Stimulated activated CD8-positive, alpha-beta memory T cell treated with anti-CD3 and anti-CD28 coated beads, Interleukin-12 subunit alpha, Interleukin-12 subunit beta, amount 100 ng/mL, for 24 hours (primary cell): ENCODE measurements around the gene ALG14.
"Not testable (repeated sequence)": the region's sequence is repeated elsewhere in the genome, so short reads cannot be mapped to it uniquely, and the experiment has no call there.

Experiments
- DNase-seq: peaks from one replicate; pipeline ENCODE4 v3.0.0-alpha.2; 2020; ENCODE audit errors: extremely low read depth

ALG14 gene

DNA sequence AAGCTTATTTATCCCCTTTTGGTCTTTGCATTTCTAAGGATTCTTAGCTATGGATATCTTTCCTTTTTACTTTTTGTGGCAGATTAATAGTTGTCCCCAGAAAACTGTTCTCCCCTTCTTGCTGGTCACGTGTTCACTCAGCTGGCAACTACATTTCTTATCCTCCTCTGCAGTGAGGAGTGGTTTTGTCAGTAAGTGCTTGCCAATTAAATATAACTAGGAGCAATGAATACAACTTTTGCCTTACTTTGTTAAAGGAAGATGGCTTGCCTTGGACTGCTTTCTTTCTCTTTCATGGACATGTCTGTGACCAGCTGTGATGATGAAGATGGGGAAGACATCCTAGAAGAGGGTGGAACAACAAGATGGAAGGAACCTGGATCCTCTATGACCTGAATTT, 15.6 kb upstream of the ALG14 start:
- DNase-seq, result no peak

DNA sequence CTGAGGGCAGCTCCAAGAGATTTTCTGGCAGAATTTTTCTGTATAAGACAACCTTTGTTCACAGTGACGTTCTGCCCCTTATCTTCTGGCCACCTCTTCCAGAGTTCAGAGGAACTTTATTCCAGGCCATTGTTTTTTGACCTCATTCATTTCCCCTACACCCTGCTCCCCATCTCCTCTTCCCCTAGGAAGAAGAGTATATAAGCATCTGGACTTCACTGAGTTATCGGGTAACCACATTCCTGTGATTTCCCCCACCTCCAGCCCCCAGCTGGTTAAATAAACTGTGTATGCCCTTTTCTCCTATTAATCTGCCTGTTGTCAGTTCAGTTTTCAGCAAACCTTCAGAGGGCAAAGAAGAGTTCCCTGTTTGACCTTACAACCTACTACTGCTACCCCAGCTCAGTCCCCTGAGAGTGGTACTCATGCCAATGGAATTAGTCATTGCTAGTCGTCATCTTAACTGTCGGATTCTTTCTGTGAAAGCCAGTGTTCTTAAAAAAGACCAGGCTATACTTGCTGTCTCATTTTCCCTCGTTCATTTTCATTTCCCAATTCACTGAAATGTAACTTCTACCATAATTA, 14.3 kb upstream of the ALG14 start:
- no peak for DNase-seq

DNA sequence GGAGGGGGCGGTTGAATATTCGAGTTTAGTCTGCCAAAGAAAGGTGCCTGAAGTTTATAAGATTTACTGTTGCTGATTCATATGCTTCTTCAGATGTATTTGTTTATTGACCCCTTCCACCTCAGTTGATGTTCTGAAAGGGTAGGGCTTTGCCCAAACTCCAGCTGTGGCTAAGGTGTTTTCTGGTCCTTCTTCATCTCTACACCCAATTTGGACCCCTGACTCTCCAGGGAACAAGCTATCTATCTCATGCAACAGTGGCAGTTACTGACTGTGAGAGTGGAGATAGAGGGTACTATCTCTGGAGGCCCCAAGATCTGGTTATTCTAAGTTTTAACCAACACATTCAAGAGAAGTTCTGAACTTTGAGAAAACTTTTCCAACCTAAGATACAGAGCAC, 12.6 kb upstream of the ALG14 start:
- no peak for DNase-seq

DNA sequence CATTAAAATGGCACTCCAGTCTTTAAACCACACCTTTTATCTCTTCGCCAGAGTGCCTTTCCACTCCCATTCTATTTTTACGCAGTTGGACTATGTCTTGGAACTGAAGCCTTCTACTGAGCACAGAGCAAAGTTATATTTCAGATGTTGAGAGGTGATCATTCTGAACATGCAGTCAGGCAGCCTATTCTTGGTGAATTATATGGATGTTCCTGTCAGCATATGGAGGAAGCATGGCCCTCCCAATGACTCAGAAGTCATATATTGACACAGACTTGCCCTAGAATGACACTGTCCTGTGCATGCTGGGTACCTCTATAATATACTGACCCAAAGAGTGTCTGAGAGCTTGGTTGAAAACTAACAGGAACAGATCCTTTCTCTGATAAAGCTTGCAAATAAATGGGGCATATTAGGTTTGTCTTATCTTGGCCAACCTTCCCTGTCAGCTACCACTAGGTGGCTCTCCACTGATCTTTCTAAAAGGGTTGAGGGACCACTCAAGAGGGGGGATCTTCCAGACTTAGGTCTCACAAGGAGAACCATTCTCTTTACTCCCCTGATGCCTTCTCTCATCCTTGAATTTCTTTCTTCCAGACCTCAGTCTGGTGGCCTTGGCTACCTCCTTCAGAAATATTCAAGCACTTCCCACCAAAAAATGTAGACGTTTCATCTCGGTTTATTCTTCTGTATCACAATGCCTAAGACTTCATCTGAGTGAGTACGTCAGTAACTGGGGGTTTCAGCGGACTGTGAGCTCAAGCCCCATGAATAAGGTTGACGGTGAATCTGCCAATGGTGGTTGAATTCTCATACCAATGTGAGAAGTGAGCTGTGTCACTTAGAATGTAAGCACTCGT, 11.8 kb upstream of the ALG14 start:
- DNase-seq, result no peak

DNA sequence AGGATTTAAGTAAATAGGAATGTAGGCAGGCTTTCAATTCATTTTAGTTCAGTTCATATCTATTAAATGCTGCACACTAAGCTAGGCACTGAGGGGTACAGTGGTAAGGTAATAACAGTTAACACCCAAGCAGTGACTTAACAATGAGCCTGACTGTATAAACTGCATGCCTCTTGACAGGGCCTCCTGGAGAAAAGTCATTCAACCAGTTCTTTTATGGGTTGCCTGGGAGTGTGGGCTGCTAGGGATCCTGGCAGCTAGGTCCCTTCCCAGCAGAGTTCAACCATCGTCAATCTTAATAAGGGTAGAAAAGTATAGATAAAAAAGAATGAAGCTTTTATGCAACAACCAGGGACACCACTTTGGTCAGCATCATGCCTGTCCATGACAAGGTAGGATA, 8.1 kb upstream of the ALG14 start:
- no peak for DNase-seq

DNA sequence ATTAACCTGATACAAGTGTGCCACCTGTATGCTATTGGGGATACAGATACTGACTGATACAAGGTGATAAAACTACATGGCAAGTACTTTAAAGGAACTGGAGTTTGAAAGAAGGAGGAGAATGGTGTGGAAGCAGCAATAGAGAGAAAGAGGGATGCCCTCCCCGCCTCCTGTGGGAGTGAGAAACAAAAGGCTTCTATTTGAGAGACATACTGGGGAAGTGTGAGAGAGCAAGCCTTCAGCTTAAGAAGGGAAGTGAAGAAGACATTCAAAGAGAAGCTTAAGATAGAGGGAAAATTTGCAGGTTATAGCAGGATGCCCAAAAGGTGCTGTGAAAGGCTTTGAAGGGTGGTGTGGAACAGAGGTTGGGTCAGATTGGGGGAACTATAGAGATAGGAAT, 7.7 kb upstream of the ALG14 start:
- DNase-seq, result no peak

DNA sequence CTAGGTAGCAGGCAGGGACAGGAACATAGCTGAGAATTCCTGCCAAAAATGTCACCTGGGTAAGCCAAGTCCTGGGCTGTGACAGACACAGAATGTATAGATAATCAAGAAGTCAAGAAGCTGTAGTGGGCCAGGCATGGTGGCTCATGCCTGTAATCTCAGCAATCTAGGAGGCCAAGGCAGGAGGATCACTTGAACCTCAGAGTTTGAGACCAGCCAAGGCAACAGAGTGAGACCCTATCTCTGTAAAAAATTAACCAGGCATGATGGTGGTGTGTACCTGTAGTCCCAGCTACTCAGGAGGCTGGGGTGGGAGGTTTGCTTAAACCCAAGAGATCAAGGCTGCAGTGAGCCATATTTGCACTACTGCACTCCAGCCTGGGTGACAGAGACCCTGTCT, 3.3 kb upstream of the ALG14 start:
- DNase-seq, result no peak

DNA sequence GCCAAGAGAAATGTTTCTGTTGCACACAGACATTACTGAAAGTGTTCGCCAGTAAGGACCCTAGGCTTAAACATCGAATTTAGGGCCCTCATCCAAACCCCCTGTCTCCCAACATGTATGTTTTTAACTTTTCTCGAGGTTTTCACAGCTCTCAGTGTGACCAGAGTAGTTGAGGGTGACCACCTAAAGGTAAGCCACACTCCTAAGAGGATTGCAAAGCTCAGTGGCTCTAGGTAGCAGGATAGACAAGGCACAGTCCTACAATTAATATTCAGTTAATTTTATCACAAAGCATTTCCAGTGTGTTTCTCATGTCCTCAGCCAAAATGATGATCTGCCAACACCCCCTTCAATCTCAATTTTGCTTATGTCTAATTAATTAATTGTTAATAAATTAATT, 695 bp upstream of the ALG14 start:
- DNase-seq, result no peak

DNA sequence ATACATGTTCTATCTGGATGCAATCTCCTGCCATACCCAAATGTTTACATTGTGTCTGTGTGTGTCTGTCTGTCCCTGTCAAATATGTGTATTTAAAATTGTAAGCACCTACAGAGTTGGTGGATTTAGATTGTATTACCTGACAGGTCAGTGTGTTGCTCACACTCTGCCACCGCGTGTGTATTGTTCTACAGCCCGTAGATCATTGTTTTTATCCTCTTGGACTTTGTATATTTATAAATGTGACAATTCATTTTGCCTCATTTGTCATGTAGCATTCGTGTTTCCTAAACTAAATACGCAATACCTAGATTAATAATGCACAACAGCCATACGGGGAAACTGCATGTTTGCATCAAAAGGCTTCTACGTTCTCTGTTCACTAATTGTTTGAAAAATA, 634 bp downstream of the ALG14 start:
- DNase-seq, result no peak

DNA sequence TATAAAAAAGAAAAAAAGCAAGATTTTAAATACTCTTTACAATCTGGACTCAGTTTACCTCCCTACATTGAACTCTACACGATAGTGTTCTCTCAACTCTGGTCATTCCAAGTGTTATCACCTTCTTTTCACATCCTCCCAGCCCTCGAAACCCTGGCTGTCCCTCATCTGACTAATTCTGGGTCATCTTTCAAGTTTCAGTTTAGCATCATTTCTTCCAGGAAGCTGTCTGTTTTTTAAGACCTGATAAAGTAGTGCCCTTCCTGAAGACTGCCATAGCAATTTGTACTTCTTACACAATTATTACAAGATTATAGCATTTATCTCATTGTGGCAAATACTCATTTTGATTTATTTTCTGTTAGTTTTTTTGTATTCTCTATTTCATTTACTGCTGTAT, 1.2 kb downstream of the ALG14 start:
- no peak for DNase-seq

DNA sequence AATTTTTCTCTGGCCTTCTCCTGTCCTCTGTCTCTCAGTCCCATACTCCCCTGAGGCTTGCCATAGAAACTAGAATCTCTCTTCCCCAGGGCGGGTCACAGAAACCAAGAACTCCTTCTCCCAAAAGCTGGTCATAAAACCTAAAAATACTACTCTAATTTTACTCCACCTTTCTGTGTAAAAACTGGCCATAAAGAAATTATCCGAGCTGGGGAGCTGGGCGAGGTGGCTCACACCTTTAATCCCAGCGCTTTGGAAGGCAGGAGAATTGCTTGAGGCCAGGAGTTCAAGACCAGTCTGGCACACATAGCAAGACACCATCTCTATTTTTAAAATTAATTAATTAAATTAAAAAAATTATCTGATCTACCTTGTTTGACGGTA, 3.0 kb downstream of the ALG14 start:
- DNase-seq, result no peak

DNA sequence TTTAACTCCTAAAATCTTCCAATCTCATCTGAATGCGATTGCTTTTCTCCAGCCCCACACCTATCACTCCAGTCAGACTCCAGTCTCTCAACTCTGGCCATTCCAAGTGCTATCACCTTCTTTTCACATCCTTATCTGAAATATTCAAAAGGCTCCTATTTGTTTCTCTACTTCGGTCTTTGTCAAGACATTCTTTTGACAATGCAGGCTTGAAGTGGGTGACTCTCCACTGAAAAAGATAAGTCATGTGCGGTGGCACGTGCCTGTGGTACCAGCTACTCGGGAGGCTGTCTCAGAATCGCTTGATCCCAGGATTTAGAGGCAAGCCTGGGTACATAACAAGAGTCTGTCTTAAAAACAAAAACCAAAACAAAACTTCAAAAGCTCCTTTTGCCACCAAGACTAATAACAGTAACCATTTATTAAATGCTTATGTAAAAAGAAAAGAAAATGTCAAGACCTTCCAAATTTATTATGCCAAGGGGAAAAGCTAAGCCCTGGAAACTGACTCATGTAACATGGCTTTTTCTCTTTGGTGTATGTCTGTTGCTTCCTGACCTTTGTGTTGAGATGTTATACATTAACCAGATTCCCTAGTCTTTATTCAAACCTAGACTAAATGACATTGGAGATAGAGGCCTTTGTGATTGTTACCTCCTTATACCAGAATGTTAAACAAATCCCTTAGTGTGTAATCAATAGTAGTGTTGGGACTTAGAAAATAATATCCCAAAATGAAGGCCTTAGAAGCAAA, 3.6 kb downstream of the ALG14 start:
- no peak for DNase-seq

DNA sequence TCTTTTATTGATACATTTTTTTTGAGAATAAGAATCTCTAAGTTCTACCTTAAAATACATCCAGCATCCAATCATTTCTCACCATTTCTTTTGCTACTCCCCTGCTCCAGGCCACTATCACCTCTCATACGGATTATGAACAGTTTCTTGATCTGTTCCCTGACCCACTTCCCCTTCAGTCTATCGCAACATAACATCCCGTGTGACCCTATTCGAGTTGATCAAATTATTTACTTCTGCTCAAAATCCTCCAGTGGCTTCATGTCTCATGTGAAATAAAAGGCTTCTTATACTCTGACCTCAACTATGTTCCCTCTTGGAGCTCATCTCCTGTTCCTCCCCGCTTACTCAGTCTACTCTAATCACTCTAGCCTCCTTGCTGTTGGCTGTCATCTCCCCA, 5.2 kb downstream of the ALG14 start:
- DNase-seq, result no peak

DNA sequence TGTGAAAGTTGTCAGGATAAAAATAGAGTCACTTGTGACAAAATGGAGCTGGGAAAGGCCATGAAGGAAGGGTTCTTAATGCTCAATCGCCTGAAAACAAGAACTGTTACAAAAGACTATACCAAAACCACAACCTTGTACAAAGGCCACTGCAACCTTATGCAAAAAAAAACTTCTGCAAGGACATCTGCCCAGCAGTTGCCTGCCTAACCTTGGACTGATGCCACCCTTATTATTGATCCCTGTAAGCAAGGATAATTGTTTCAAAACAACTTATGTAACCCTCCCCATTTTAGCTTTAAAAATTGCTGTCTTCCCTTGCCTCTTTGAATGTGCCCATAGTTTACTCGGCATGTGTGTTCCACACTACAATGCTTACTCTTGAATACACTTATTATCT, 5.7 kb downstream of the ALG14 start:
- no peak for DNase-seq

DNA sequence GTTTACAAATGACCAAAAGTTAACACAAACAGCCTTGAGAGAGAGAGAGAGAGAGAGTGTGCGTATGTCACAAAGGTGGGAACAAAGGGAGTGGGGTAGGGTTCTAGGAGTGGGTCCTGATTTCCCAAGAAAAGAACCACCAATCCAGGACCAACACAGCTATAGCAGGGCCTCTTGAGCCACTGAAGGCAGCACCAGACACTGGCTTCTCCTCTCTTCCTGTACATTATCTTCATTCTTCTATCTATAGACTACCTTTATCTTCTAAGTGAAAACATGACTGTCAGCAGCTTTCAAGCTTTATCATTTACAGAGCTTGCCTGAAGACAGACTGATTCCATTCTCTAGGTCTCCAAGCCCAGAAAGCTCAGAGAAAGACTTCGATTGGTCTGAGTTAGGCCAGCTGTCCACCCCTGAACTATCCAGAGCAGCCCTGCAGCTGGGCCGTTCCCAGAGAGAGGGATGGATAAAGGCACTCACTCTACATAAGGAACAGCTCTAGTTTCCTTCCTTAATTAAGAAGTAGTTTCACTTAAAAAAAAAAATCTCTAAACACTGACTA, 11.2 kb downstream of the ALG14 start:
- DNase-seq, result no peak

DNA sequence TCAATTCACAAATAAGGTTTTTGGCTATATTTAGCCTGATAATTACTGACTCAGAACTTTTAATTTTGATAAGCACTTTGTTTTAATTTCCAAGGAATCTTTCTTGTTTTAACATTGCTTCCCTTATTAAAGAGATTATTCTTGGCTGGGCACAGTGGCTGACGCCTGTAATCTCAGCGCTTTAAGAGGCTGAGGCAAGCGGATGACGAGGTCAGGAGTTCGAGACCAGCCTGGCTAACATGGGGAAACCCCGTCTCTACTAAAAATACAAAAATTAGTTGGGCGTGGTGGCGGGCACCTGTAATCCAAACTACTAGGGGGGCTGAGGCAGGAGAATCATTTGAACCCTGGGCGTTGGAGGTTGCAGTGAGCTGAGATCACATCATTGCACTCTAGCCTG, 13.8 kb downstream of the ALG14 start:
- no peak for DNase-seq

DNA sequence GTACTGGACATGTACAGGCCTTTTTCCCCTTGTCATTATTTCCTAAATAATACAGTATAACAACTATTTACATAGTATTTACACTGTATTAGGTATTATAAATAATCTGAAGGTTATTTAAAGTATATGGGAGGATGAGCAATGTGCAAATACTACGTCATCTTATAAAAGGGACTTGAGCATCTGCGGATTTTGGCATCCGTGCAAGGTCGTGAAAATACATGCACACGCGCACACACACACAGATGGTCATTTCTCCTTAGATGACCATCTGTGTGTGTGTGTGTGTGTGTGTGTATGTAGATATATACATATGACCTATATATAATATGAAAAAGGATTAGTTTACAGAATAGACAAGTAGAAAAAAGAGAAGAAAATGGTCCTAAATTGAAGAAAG, 15.4 kb downstream of the ALG14 start:
- no peak for DNase-seq

DNA sequence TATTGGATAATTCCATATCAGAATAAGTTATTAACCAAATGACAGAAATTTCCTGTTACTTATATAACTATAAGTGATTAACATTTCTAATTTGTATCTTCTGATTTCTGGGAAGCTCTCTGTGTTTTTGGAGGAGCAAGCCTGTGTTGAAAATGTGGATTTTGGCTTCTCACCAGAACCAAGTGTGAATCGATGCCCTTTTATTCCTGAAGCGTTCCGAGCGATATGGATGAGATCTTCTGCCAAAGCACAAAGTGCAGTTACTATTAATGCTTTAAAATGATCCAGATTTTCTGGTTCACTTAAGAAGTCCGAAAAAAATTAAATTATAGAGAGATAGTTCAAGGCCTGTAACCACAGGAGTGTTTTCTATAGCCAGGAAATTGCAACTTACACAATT, 22.8 kb downstream of the ALG14 start:
- DNase-seq, result no peak

DNA sequence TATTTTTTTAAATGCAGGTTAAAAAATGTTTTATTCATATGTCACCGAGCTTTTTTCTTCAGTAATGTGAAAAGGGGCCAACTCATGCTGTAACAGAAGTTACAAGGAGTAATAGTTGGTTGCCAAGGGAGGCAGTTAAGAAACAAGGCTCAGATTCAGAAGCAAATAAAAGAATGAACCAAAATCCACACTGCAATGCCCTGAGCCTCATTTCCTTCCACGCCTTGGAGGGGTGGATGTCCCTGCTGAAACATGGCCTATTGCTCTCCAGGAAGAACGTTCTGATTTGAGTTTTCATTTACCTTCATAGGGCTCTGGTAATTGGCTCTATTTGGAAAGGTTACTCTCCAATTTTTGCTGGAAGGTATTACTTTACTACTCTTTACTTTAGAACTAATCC, 24.4 kb downstream of the ALG14 start:
- DNase-seq, result no peak

DNA sequence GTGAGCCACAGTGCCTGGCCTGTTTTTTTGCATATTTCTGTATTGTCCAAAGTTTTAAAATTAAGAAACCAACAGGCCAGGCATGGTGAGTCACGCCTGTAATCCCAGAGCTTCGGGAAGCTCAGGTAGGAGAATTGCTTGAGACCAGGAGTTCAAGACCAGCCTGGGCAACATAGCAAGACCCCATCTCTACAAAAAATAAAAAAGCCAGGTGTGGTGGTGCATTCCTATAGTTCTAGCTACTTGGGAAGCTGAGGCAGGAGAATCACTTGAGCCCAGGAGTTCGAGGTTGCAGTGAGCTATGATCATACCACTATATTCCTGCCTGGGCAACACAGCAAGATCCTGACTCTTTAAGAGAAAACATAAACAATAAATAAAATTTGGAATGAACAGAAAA, 25.1 kb downstream of the ALG14 start:
- not testable (repeated sequence) for DNase-seq

DNA sequence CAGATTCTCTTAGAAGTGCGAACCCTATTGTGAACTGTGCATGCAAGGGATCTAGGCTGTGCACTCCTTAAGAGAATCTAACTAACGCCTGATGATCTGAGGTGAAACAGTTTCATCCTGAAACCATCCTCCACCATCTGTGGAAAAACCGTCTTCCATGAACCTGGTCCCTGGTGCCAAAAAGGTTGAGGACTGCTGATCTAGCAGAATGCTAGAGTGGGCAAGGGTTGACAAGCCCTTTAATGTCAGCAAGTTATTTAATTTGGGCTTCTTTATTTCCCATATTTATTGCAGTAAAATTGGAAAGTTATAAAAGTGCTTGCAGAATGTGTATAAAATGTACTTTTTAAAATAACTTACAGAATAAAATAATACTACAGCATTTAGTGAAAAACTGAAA, 26.4 kb downstream of the ALG14 start:
- no peak for DNase-seq

DNA sequence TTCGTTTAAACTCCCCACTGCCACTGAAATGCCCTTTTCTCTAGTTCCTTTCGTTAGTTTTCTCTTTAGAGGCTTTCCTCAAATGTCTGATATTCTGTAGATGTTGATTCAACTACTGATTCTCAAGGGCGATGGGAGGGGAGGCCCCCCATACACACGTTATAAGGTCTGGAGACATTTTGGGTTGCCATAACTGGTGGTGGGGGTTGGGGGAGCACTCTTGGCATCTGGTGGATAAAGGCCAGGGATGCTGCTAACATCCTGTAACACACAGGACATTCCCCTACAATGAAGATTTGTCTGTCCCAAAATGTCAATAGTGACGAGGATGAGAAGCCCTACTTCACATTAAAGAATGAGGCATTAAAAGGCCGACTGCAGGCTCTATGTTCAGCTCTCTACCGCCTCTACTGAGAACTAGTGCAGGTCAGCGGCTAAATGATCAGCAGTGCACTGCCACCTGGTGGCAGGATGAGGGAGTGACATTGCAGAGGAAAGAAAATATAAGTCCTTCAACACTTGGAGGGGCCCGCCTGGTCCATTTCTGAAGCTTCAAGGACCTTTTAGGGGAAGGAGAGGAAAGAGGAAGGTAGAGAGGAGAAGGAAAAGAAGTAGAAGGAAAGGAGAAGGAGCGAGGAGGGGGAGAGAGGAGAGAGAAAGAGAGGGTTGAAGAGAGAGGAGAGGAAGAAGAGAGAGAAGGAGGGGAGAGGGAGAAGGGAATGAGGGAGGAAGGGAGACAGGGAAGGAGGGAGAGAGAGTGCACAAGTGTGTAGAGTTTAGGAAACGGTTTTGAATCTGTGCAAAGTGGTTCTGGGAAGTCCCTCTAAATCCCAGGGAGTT, 29.4 kb downstream of the ALG14 start:
- peak; percentile 31 for DNase-seq
